HG03196 (cell line): ENCODE results near the gene UBASH3B.

Experiments used
- ATAC-seq: cut with Tn5 transposase; IDR thresholded peaks from one replicate; pipeline ENCODE4 v1.9.1; 2021; ENCODE audit not compliant: unreplicated experiment

UBASH3B gene

DNA sequence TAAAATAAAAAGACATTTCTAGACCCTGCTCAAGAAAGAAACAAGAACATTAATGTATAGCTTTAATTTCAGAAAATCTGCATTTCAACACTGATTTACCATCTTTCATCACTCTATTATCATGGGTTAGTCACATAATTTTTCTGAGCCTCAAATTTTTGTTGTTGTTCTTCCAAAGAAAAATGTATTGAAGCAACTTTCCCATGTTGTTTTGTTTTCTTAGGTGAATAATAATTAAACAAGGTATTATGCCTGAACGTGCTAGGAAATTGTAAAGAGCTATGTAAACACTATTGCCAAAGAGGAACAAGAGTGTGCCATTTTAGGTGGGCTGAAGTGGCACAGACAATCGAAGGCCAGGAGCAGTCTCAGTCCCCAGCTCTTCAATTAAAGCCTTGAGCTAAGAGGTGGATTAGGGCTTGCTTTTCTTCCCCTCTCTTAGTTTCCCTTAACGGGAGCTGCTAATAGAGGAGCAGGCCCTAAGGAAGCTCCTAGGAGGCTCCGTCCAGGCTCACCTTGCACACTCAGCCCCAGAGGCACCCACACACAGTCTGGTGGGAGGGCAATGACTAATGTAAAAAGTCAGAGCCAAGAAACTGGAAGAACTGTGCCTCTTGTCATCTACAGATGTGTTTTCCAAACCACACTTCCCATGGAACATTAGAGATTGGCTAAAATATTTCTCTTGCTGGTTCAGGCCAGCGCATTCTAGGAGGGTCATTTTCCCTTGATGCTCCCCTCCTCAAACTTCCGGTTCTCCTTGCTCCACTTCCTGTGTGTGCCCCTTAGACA is 8.8 kb upstream of the UBASH3B start:
- no peak for ATAC-seq

DNA sequence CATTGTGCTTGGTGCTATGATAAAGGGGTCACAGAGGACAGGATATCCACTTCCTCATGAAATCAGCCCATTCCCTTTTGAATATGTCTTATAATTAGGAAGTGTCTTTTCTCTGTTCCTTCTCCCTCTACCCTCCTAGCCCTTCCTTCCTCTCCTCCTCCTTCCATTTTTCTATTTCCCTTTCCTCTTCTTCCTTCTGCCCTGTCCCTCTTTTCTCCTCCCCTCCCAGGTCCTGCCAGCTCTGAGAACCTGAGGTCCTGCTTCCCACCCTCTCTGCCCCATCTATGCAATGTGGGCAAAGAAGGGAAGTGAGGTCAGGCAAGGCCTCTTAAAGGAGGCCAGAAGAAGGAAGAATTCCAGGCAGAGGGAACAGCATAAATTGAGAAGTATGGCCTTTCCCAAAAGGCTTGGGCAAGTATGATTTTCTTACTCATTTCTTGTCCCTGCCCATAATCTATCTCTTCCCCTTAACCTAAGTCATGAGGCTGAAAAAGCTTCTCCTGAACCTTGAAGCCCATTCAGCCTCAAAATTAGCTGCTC is 7.7 kb upstream of the UBASH3B start:
- no peak for ATAC-seq

DNA sequence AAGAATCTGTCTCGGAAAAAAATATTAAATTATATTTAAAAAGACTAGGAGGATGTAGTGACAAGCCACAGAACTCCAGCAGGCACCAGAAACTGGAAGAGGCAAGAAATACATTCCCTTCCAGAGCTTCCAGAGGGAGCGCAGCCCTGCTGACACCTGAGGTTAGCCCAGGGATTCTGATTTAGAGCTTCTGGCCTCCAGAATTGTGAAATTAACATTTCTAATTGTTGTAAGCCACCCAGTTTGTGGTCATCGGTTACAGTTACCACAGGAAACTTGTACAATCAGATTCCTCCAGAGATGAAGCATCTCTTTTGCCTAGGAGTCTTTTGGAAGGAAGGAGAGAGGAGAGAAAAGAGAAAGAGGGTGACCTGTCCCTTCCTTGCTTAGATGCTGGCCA is 6.4 kb upstream of the UBASH3B start:
- ATAC-seq = no peak

DNA sequence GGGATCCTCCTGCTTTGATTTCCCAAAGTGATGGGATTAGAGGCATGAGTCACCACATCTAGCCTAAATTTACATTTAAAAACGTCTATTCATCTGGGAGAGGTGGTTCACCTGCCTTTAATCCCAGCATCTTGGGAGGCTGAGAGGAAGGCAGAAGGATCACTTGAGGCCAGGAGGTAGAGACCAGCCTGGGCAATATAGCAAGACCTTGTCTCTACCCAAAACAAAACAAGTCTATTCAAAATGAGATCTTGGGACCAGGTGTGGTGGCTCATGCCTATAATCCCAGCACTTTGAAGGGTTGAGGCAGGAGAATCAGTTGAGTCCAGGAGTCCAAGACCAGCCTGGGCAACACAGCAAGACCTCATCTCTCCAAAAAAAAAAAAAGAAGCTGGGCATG is 4.9 kb upstream of the UBASH3B start:
- ATAC-seq = no peak

DNA sequence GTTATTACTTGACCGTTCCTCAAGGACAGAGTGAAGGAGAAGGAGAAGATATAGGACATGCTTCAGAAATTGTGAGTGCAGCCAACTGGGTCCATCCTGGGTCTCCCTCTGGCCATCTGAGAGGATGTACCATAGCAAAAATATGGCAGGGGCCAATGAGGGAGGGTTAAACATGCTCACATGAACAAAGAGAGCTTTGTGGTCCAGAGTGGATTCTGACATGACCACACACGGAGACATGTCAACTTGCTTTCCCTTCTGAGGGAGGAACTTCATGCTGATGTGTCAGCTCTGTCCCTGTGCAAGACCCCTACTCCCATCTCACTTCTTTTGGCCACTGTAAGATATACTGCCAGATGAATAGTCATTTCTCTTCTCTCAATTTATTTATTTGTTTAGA is 3.0 kb upstream of the UBASH3B start:
- ATAC-seq = no peak

DNA sequence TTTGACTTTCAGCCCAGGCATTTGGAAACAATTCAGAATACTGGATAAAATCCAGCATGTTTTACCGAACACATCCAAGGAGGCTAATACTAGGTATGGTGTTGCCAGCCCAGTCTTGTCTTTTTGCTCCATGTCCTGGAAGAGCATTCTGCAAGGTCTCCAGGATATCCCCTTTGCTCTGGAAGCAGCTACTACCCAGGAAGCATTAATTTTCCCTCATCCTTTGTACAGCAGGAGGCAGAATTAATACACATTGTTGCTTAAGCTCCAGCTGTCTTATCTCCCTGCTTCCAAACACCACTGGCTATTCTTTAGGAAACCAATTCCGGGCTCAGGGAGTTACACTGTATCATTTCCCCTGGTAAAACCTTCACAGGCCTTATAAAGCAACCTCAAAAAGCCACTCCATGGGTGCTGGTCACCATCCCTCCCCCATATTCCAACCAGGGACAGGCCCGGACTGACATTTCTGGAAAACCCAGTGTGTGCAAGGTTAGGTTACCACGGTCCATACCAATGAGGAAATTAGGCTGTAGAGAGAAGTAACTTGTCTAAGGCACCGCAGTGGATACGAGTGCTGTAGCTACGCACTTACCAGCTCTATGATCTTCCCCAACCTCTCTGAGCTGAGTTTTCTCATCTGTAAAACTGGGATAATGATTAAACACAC is 1.5 kb upstream of the UBASH3B start:
- no peak for ATAC-seq

DNA sequence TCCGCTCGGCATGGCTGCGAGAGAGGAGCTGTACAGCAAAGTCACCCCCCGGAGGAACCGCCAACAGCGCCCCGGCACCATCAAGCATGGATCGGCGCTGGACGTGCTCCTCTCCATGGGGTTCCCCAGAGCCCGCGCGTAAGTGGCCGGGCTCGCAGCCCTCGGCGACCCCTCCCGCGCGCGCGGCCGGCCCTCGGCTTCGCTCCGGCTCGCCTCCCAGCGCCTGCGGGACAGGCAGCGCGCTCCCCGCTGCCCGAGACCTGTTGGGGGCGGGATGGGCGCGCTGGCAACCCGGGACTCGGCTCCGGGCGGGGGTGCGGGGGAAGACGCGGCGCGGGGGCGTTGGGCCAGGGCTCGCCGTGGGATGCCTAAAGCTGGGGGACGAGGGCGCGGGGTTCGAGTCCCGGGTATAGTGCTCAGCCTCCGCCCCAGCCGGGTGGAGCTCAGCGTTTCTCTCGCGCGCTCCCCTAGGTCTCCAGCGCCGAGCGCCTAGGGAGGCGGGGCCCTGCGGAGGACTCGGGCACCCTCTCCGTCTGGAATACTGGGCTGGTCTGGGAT is 630 bp downstream of the UBASH3B start:
- peak; percentile 38 for ATAC-seq

DNA sequence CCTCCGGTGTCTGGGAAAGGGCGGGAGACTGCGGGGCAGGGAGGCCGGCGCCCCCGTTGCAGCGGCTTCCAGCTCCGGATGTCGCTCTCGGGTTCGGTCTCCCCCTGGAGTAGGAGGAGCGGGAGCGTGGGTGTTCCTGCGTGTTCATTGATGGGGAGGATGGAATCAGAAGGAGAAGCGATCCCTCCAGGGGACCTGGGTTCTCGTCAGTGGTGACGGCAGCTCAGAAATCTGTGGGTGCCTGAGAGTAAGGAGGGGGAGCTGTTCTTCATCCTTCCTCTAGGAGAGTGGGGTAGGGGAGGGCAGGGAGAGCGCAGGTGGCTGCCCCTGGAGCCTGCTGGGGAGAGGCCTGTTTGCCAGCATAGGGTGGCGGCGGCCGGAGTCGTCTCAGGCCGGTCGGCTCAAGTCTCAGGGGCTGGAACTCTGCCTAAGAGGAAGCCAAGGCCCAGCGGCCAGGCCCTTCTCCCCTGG is 1.1 kb downstream of the UBASH3B start:
- ATAC-seq = no peak

DNA sequence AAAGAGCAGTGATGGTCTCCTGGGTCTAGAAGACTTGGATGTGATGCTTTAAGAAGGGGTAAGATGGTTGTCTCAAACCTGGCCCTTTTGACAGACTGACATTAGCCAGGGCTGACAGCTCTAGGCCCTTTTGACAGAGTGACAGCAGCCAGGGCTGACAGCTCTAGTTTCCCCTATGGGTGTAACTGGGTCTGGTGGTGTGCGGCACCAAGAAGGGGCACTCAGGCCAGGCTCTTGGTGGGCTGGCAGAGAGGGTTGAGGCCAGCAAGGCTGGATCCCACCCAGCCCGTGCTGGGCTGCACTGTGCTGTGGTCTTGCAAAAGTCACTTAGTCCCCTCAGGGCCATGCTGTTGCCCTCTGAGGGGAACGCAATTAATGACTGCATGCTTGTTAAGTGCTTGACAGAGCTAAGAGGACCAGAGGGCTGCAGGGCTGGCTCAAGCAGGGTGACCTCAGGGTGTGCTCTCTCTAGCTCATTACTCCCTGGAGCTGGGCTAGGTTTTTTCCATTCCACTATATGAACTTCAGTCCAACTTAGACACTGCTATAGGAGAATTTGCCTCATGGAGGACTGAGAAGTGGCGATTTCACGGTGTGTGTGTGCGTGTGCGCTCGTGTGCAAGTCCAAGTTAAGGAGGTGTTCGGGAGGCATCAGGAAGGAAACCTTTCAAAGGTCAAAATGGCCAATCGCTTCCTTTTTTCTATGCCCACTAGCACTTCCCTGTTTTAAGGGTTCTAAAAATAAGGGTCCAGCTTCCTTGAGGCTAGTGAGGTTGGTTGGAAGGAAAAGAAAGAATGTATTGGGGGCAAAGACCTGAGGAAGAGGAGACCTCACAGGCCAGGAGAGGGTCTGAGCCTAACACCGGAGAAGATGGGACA is 4.4 kb downstream of the UBASH3B start:
- ATAC-seq = no peak

DNA sequence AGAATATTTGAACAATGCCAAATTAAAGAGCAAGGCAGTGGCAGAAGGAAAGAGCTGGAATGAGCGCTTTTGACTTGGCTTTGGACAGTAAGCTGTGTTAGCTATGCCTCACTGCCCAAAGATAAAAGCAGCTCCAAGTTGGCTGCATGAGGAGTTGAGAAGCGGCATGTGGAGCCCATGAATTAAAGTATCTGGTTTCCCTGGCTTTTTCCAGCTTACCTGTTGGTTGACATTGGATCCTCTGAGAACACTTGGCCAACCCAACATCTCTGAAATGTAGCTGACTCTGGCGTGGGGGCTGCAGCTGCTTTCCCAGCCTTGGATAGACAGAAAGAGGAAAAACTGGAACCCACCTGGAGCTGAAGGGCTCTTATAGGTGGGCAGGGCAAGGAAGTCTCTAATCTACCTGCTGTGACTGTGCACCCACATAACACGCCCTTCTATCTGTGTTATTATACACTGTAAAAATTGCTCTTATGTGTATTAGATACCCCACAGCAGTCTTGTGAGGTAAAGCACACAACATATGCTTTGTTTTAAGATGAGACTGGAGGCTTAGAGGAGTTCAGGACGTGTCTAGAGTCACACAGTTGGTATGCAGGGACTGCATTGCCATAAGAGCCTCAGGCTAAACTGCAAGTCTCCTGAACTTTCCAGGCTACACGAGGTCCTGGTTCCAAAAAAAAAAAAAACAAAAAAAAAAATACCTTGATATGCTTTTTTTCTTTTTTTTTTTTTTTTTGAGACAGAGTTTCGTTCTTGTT is 5.8 kb downstream of the UBASH3B start:
- no peak for ATAC-seq

DNA sequence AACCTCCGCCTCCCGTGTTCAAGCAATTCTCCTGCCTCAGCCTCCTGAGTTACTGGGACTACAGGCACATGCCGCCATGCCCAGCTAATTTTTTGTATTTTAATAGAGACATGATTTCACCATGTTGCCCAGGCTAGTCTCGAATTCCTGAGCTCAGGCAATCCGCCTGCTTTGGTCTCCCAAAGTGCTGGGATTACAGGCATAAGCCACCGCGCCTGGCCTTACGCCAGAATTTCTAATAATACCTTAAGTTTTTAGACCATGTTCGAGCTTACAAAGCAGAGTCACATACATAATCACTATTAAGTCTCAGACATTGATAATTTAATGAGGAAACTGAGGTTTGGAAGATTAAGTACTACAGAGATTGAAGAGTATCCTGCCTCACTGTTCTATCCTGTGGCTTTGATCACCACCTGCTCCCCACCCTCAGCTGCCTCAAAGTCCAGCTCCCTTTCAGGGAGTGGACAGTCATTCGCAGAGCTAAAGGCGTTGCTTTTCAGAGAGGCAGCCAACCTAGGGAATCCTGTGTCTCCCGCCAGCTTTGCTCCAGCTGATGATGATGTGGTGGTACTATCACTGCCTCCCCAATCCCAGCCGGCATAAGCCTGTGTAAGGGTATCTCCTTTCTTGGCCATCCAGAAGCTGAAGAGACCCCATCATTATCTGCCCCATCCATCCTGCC is 7.7 kb downstream of the UBASH3B start:
- no peak for ATAC-seq

DNA sequence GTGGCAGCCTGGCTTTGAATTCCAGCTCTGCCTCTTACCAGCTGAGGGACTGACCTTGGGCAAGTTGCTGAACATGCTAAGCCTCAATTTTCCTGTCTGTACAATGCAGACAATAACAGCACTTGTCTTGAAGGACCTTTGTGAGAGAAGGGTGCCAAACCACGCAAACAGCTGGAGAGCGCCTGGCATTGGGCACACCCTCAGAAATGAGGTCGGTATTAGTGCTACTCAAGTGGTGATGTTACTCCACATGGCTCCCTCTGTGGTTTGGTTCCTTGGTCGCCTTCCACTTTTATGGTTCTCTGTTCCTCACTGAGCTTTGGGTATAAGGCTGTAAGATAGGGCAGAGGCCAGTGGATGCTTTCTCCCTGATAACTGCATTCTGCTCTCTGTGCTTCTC is 8.2 kb downstream of the UBASH3B start:
- ATAC-seq = no peak

DNA sequence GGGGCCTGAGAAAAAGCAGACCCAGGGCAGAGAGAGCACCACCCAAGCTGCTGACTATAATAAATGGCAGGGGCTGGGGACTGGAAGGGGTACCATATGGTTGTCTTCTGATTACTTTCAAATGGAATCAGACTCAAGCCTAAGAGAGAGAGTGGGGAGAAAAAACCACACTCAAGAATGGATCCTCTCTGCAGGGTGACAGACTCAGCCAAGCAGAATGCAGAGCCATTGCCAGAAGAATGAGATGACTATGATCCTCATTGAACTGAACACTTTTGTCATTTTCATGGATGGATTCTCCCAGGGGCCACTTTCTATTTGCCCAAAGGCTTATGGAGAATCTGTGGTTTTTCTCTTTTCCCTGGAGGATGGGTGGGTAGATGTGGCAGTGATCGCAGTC is 8.7 kb downstream of the UBASH3B start:
- ATAC-seq = no peak

DNA sequence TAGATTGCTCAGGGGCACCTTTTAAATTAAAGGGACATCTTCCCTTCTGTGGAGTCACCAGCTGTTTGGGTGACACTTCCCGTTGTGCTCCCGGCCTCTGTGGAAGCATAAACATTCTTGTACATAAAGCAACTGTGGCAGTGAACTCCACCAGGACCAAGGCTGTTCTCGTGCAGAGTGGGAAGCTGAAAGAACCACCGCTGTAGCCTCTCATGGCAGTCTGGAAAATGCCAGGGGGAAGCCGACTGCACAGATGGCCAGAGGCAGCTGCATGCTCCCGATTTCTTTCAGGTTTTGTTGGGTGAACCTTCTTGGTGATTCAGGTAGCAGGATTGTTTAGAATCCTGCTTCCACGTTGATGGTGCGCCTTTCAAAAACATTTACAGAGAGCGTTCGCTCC is 10.3 kb downstream of the UBASH3B start:
- no peak for ATAC-seq

DNA sequence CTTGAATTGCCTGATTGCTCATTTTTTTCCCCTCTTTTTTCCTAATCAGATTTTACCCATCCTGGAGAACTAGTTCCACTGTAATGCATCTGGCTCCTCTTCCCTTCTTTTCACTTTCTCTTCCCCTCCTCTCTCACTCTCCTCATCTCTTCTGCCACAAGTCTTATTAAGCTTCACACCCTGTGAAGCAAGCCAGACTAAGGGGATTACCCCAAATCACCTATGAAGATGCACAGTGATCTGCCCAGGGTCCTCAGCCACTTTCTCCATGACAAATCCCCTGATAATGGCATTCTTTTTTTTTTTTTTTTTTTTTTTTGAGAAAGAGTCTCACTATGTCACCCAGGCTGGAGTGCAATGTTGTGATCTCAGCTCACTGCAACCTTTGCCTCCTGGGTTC is 11.2 kb downstream of the UBASH3B start:
- ATAC-seq = no peak

DNA sequence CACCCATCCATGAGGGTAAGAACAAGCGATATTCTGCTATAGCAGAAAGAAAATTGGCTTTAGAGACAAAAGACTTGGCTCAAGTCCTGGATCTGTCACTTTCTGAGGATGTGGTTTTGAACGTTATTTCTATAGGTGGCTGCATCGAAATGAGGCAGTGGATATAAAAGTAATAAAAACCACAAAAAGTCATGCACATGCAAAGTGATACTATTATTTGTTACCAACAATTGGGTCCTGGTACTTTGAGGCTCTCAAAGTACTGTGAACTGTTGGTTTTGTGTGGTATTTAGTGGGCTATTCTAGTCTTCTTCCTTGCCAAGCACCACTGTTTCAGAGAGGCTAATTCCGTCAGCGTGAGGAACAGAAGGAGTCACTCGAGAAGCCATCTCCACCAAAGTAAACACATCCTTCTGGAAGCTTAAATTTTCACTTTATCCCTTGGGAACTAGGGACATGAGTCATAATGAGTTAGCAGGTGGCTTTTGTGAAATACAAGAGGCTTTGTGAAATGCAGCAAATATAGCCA is 13.1 kb downstream of the UBASH3B start:
- no peak for ATAC-seq

DNA sequence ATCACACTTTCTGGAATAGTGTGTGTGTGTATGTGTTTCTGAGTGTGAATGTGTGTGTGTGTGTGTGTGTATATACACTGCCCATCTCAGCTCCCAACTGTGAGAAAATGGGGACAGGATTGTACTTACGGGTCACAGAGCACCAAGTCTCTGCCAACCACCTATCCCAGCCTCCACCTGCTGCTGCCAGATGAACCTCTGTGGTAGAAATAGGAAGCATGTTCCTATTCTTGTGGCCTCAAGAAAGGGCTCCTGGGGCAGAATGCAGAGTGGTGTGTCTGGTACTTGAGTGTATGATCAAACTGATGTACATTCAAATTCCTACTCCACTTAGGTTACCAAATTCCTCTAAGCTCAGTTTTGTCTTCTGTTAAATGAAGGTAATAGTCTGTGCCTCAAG is 14.6 kb downstream of the UBASH3B start:
- ATAC-seq = no peak

DNA sequence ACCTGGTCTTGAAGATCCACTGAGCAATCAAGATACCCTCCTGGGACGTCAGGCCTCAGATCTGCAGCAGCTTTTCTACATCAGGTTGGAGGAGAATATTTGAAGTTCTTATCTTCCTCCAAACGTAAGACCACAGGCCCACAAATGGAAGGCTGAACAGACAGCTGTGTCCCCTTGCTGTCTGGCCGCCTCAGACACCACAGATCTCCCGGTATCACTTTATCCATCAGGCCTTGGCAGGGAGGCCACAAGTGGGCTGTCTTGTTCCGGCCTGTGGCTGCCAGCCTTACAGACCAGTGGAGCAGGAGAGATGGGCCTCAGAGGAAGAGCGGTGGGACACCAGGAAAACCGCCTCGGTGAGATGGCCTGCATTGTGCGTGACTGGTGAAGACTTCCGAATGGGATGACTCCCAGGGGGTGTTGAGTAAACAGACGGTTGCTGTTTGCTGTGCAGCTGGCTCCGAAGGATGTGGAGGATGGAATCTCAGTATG is 15.9 kb downstream of the UBASH3B start:
- no peak for ATAC-seq

DNA sequence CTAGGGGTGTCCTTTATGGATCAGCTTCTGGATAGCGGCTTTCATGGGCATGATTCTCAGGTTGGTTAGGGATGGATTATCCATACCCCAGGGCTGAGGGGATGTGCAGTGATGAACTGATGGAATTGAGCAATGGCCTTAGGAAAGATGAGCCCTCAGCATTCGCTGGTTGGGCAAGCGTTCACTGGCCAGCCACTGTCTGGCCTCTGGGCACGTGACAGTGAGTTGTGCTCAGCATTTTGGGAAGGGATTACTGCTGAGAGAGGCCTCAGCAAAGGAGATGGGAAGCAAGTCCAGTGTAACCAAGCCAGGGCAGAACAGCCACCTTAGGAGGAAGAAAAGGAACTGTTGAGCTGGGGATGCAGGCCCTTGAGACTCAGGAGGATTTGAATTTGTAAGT is 17.4 kb downstream of the UBASH3B start:
- no peak for ATAC-seq
